ENCODE results near the gene DRD2. TPM values are rescaled to one million over a fixed set of nuclear protein-coding genes. Genes with fewer than 3 reads are reported as not detected.

Gene DRD2
- total RNA-seq, 1 experiment from 2014 or later = 4.3 TPM

DNA sequence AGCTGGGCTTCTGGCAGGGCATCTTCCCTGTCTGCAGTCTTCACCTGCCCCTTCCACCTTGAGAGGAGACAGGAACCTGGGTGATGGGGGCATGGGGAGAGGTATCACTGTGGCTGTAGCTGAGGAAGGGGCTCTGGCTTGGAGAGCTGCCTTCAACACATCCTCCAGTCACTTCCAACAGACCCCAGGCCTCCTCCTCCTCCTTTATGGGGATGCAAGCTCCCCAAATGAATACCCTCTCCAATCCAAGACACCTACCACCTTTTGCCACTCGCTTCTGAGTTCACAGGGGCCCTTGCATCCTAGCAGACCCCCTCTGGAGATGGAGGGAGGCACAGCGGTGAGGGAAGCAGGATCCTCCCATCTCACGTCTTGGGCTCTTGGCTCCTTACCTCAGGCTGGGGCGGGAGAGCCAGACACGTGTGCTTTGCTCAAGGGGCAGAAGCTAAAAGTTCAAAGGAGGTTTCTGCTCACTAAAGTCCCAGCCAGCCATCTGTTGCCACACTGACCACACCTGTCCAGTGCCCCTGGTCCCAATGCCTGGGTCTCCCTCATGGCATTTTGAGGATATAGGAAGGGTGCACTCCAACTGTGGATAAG lies 74.5 kb downstream of the DRD2 start:
- no peak for DNase-seq (ENCODE audit: low read depth)

DNA sequence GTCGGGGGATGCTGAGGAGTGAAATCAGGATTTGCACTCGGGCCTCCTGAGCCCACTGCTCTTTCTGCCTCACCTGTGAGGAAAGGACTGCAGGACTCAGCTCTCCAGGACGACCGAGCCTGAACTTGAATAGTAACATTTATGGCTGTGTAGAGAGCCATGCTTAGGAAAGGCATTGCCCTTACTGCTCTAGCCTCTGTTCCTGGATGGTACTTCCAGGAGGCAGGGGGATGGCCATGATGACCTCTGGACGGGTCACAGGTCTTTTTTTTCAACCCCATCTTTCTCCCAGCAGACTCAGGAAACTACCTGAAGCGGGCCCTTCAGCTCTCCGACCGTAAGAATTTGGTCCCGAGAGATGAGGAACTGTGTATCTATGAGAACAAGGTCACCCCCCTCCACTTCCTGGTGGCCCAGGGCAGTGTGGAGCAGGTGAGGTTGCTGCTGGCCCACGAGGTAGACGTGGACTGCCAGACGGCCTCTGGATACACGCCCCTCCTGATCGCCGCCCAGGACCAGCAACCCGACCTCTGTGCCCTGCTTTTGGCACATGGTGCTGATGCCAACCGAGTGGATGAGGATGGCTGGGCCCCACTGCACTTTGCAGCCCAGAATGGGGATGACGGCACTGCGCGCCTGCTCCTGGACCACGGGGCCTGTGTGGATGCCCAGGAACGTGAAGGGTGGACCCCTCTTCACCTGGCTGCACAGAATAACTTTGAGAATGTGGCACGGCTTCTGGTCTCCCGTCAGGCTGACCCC lies 76.3 kb downstream of the DRD2 start:
- DNase-seq (ENCODE audit: low read depth) = no peak

DNA sequence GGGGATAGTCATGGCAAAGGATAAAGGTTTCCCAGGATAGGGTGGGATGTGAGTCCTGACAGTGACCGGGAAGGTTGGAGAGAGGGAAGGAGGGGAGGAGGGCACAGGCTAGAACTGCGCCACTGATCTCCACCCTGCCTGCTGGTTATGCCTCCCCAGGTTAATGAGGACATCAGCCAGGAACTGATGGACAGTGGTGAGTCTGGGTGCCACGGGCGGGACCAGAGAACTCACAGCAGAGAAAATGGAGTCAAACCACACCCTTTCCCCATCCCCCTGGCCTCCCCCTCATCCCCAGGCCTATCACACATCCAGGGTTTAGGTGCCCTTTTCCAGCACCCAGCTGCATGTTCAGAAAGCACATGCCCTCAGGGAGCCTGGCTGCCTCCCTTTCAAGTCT lies 77.4 kb downstream of the DRD2 start:
- DNase-seq (ENCODE audit: low read depth) = no peak

DNA sequence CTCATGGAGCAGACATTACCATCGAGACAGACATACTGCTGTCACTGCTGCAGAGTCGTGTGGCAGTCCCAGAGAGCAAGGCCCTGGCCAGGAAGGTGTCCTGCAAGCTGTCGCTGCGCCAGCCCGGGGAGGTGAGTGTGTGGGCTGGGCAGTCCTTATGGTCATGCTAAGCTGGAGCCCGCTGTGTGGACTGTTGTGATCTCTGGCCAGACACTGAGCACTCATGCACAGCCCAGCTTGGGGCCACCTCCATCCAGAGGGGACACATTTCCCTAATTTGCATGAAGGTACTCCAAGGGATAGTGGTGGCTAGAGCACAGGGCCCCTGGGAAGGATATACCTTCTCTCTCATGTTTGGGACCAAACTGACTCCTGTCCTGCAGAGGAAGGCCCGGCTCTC lies 78.0 kb downstream of the DRD2 start:
- no peak for DNase-seq (ENCODE audit: low read depth)

DNA sequence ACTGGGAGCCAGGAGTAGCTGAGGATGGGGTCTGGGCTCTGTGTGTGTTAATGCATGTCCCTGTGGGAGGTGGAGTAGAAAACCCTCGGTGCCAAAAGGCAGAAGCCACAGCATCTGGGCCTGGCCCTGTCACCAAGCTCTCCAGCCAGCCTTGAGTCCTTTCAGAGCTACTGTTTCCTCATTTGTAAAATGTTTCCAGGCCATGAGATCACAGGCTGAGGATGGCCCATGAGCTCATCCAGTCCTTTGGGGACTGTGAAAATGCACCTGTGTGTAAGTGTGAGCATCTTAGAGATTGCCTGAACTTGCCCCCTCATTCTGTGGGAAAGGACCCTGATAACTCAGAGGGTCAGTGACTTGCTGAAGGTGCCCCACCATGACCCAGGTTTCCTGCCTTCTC lies 78.5 kb downstream of the DRD2 start:
- DNase-seq (ENCODE audit: low read depth) = no peak

DNA sequence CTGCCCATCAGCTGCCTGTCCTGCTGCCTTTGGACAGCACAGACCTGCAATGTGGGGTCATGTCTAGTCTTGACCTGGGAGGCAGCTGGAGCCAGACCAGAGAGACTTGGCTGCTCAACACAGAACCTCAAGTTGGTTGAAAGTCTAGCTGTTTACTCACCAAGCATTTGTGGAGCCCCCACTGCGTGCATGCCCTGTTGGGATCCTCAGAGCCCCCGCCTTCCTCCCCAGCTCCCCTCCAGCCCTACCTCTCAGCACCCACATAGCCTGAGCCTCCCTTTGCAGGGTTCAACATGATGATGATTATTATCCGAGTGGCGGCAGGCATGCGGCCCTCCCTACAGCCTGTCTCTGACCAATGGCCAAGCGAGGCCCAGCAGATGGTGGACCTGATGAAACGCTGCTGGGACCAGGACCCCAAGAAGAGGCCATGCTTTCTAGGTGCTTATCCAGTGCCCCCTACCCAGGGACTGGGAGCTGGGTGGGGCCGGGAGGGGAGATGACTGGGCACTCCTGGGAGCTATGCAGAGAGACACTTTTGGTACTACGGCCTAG lies 79.3 kb downstream of the DRD2 start:
- DNase-seq (ENCODE audit: low read depth) = no peak

DNA sequence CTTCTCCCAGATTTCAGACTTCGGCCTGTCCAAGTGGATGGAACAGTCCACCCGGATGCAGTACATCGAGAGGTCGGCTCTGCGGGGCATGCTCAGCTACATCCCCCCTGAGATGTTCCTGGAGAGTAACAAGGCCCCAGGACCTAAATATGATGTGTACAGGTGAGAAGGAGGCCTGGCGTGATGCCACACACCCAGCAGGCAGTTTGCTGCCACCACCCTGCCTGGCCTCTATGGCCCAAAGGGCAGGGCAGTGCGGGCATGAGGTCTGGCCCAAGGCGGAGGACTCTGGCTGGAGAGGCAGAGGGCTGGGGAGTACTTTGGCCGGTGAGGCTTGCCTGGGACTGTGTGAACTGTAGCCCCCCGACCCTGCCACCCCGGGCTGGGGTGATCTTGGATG lies 80.3 kb downstream of the DRD2 start:
- DNase-seq (ENCODE audit: low read depth) = no peak

DNA sequence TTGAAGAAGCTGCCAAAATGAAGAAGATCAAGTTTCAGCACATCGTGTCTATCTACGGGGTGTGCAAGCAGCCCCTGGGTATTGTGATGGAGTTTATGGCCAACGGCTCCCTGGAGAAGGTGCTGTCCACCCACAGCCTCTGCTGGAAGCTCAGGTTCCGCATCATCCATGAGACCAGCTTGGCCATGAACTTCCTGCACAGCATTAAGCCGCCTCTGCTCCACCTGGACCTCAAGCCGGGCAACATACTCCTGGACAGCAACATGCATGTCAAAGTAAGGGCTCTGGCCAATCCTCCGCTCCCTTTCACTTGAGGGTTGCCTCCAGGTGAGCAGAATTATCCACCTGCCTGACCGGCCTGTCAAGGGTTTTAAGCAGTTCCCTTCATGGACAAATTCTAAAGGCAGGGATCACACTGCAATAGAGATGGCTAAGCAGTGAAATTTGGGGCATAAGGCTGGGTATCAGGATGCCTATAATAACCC lies 81.7 kb downstream of the DRD2 start:
- no peak for DNase-seq (ENCODE audit: low read depth)

DNA sequence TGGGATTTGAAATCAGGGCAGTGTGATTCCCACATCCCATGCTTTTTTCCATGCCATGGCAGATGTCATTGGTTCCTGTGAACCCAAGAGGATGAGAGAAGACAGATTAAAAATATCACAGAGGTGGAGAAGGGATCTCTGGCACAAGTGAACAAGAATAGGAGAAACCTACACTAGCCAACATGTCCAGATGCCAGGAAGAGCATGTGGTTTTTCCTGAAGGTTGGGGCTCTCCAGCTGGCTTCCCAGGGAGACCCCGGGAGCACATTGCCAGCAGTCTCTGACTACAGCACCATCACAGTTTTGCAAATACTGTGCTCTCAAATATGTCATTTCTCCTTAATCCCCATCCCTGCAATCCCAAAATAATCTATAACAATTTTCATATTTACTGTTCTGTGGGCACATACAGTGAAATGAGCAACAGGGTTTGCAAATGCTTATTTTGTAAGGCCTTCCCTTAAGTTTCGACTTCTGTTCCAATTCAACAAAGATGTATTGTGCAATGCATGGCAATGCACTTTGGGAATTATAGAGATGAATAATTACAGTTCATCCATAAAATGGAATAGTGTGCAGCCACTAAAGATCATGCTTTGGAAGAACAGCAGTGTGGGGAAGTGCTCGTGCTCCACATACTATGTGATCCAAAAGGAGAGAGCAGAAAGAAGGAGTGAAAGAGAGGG lies 82.8 kb downstream of the DRD2 start:
- DNase-seq (ENCODE audit: low read depth) = no peak

DNA sequence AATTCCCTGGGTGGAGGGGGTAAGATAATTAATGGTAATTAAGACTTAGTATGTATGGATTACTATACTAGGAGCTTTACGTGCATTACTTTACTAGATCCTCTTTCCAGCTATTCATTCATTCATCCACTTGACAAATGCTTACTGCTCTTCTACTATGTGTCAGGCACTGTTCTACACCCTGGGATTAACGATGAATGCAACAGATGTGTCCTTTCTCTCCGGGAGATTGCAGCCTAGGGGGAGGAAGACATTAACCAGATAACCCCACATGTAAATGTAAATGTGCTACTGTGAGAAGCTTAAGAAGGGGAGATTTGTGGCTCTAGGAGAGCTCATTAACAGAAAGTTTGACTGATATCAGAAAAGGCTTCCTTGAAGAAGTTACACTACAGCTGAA lies 85.9 kb downstream of the DRD2 start:
- DNase-seq (ENCODE audit: low read depth) = no peak

DNA sequence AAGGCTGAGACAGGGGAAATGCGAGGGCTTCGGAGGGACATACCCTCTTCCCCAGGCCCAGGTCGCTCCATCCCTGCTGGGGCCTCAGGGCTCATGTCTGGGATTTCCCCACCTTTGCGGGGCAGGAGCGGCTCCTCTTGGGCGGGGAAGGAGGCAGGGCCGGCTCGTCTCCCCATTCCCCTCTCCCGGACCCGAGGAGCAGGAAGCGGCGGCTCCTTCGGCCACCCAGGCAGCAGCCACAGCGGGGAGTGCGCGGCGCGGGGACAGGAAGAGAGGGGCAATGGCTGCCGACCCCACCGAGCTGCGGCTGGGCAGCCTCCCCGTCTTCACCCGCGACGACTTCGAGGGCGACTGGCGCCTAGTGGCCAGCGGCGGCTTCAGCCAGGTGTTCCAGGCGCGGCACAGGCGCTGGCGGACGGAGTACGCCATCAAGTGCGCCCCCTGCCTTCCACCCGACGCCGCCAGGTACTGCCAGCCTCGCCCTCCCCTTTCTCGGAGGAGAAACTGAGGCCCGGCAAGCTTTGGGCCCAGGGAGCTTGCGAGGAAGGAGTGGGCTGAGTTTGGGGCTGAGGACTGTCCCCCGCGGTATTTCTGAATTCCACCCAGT lies 87.5 kb downstream of the DRD2 start, which contains the start of gene ANKK1:
ANKK1 (plus strand) TSS at position 175 of the 607 bp plus-strand sequence; CDS start at position 281, 106 bp downstream.
- DNase-seq (ENCODE audit: low read depth) = no peak

DNA sequence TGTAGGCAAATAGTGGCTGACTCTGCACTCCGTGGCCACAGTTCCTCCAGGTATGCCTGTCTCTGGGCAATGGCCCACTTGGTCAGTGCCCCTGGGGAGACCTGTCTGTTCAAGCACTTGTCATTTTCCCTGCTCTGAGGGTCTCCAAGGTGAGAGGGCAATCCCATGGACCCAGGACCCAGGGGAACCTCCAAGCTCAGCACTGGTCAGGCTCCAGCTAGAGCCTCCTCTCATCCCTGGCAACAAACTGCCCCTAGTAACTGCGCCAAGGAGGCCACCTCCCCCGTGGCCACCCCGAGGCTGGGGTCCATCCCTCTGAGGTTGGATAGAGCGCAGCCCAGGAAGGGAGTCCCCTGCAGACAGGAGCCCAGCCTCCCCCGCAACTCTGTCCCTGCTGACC lies 88.3 kb downstream of the DRD2 start:
- DNase-seq (ENCODE audit: low read depth) = no peak

DNA sequence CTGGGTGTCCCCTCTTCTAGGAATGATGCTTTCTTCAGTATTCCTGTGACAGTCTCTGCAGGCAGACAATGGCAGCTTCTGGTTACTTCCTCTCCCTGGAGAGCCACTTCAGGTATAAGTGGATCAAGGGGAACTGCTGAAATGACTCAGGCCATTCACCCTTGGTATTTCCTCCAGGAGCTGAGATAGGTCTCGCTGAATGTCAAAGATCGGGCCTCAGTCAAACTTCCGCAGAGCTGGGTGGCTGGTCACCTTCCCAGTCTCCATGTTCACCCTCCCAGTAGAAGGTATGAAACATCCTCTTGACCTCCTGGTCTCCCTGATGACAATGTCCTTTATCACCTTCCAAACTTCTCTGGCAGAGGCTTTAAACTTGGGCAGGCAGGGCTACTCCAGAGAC lies 89.4 kb downstream of the DRD2 start:
- DNase-seq (ENCODE audit: low read depth) = no peak

DNA sequence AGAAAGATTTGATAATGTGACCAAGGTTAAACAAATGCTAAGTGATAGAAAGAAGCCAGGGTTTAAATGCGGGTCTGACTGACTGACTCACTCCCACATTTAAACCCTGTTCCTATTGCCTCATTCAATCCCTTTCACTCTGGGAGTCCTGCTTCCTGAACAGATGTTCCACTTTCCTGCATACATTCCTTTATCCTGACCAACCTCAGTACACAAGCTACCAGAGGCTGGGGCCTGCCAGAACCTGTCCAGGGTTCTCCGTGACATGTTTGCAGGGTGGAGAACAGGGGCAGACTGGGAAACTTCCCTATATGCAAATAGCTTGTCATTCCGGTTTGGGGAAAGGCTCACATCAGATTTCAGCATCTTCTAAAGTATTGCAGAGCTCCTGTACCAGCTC lies 90.6 kb downstream of the DRD2 start:
- peak; percentile 77 for DNase-seq (ENCODE audit: low read depth)

DNA sequence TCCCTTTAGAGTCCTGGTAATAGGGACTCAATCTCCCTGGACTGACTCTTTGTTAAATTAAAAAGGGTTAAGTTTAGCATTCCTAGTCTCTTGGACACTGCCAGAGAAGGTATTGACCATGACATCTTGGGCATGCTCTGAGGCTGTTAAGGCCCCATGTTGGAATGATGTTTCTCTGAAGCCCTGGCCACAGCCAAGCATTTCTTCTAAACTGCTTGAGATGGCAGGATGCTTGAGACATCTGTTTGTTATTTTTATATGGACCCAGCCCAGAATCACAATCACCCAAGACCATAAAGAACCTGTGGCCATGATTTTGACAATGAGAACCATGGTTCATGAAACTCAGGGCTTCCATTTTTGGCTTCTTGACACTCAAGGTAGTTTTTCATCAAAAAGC lies 93.1 kb downstream of the DRD2 start:
- no peak for DNase-seq (ENCODE audit: low read depth)

DNA sequence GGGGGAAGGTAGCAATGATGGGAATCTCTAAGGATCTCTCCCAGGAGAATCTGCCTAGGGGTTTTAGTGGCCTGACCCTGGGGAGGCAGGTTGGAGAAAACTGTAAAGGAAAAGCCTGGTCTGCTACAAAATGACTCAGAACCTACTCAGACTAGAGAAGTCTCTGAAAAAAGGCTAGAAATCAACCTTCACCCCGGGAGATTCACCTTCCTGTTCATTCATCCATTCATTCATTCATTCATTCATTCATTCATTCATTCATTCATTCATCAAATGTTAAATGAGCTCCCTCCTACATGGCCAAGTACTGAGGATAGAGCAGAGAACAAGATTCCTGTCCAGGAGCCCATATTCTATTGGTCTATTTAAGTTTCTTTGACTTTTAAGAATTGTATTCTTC lies 96.5 kb downstream of the DRD2 start:
- DNase-seq (ENCODE audit: low read depth) = no peak

DNA sequence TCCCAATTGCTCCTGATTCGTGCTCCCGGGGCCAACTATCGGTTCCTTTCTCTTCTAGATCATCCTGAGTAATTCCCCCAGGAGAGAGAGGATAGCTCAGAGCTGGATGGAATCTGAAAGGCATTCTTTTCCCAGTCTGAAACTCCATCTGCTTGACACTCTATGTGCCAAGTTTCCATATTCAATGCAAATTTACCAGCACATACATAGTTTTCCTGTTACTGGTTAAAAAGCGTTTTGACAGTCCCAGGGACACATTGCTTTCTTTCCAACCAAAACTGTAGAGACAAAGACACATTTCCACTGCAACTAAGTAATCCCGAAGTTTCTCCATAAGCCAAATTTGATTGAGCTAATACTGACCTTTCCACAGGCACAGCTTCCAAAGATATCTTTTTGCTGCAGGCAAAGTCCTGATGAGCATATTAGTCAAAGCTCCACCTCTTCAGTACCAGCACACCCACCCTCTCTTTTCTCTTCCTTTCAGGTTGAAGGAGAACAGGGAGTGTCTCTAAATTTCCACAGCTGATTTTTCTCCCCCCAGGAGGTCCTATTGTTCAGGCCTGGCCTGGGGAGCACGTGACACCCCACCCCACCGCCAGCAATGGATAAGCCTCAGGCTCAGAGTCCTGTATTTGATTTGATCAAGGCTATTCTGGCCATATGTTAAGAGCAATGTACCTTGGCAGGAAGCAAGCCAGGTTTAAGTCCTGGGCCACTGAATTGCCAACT lies 97.4 kb downstream of the DRD2 start:
- no peak for DNase-seq (ENCODE audit: low read depth)

DNA sequence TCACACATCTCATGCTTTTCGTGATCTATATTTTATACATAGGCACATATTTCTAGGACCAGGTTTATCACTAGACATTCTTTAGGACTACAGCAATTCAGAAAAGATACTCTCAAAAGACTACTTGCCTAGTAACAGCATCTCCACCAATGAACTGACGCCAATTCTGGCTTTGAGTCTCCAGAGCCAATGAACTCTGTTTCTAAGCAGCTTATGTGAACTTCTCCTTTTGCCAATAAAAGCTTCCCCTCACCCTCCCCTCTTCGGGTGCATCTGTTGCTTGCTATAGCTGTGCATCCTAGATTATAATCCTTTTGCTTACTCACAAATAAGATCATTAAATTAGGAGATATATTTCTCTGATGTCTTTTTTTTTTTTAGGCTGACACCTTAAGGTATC lies 99.0 kb downstream of the DRD2 start:
- no peak for DNase-seq (ENCODE audit: low read depth)

DNA sequence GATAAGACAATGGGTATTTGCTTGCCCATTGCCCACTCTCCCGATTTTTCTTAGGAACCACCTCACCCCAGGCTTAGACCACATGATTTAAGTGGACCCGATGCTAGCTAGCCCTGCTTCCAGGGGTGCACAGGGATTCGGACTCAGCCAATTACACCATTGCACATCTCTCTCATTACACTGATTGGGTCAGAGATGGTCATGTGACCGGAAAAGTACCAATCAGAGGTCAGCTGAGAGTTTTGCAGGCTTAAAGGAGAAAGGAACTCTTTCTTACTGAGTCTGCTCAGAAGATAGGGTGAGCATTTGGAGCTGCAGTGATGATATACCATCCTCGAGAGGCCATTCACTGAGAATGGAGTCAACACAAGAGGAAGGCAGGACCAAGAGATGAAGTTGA lies 99.8 kb downstream of the DRD2 start:
- DNase-seq (ENCODE audit: low read depth) = no peak

DNA sequence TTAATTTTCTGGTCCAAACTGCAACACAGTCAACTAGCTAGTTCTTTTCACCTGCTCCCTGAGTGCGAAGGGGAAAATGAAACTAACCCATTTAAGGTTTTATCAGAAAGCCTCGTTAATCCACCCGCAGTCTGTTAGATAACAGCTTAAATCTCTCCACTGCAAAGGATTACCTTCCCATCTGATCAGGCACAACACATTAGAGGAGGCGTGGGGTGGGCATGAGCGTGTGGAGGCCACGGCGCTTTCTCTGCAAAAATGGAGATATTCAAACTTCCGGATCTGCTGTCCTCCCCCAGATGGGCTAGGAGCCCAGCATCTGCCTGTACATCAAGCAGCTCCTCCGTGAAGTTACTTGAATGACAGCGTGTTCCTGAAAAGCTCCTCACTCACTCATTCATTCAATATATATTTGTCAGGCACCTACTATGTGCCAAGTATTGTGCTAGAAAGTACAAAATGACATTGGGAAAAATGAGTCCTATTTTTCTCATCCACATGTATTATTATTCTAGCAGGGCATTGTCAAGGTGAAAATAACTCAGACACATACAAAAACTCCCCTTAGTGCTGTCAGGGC lies 101.1 kb downstream of the DRD2 start:
- no peak for DNase-seq (ENCODE audit: low read depth)

DNA sequence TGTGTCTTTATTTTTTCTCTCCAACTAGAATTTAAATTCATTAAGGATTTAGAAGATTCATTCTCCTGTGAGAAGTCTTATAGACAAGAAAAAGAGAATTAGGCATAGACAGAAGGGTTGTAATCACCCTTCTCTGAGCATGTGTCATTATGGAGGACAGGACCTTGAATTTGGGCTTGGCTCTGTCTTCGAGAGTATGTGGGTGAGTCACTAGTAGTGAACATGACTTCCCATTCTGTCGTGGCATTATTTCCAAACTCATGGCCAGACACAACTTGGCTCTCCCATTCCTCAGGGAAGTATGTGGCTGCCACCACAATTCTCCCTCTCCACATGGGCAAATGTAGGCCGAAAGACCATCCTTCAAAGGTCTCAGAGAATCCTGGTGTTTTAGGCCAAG lies 101.9 kb downstream of the DRD2 start:
- peak; percentile 65 for DNase-seq (ENCODE audit: low read depth)

Data from M059J (cell line).